ENCODE results near the gene KCNK2. TPM values are rescaled to one million over a fixed set of nuclear protein-coding genes. Genes with fewer than 3 reads are reported as not detected.

KCNK2 gene
- polyA plus RNA-seq, 1 donor (not counting 4 experiments of a cell fraction or from before 2014, with no cell fraction given): 0.10 TPM

DNA sequence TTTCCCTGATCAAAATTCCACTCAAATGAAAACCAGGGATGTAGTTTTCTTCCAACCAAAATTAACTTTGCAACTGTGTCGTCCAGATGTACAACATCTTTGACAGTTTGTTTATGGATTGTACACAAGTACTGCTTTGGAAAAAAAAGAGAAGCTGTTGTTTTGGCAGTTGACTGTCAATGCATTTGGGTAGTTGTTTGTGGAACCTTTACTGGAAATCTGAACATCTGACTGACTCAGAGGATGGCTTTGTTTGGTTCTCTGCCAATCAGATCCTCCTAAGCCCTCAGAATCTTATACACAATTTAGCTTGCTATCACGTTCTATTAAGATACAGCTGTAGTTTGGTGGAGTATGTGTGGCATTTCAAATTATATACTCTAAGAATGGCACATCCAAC, 195.0 kb downstream of the KCNK2 start:
- Histone ChIP-seq H3K36me3 (ENCODE audit: control insufficient read depth in 2 of 2, extremely low read depth in 1 of 2, insufficient read depth in 2 of 2, low read length in 2 of 2) (no peaks in the 10 kb centered on the region), H3K27me3 (ENCODE audit: control insufficient read depth, extremely low read depth, insufficient read depth, low read length) (no peaks in the 10 kb centered on the region), H3K9ac (ENCODE audit: control insufficient read depth, extremely low read depth, insufficient read depth, low read length) (no peak overlapping the region), H3K27ac (ENCODE audit: control insufficient read depth, insufficient read depth, low read length) (no peak overlapping the region), H3K4me1 (ENCODE audit: control insufficient read depth, extremely low read depth, insufficient read depth, low read length) (peaks cover 17% of the 10 kb centered on the region), H3K9me1 (ENCODE audit: control insufficient read depth, extremely low read depth, insufficient read depth, low read length) (no peaks in the 10 kb centered on the region), H2AFZ (ENCODE audit: control insufficient read depth, low read length) (no peak overlapping the region), H4K20me1 (ENCODE audit: control insufficient read depth, extremely low read depth, insufficient read depth, low read length) (no peaks in the 10 kb centered on the region), H3K79me2 (ENCODE audit: control insufficient read depth, insufficient read depth, low read length) (no peaks in the 10 kb centered on the region), H3K4me3 (ENCODE audit: control insufficient read depth in 2 of 3, extremely low read depth in 1 of 3, insufficient read depth in 2 of 3, low read depth in 1 of 3, low read length in 3 of 3) (no peak overlapping the region), H3K9me3 (ENCODE audit: control insufficient read depth, low read depth, low read length) (no peaks in the 10 kb centered on the region), H3K4me2 (ENCODE audit: control insufficient read depth, extremely low read depth, insufficient read depth, low read depth, low read length) (no peak overlapping the region)
- dilution Hi-C loops (cut with MboI; ENCODE audit: extremely low pct_ligation_motif_present, low sequenced_read_pairs): no loop called here
- DNase-seq (ENCODE audit: low read depth, low spot score): no peak
- no peak for TF ChIP-seq EZH2 (IDR thresholded peaks at IDR 0.05; ENCODE audit: low read length)
- TF ChIP-seq, protein P1, sequence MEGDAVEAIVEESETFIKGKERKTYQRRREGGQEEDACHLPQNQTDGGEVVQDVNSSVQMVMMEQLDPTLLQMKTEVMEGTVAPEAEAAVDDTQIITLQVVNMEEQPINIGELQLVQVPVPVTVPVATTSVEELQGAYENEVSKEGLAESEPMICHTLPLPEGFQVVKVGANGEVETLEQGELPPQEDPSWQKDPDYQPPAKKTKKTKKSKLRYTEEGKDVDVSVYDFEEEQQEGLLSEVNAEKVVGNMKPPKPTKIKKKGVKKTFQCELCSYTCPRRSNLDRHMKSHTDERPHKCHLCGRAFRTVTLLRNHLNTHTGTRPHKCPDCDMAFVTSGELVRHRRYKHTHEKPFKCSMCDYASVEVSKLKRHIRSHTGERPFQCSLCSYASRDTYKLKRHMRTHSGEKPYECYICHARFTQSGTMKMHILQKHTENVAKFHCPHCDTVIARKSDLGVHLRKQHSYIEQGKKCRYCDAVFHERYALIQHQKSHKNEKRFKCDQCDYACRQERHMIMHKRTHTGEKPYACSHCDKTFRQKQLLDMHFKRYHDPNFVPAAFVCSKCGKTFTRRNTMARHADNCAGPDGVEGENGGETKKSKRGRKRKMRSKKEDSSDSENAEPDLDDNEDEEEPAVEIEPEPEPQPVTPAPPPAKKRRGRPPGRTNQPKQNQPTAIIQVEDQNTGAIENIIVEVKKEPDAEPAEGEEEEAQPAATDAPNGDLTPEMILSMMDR (optimal IDR thresholded peaks at IDR 0.05 in 1 of 3, IDR thresholded peaks at IDR 0.05 in 1 of 3, conservative IDR thresholded peaks at IDR 0.05 in 1 of 3; ENCODE audit: extremely low read depth in 1 of 3, insufficient read depth in 2 of 3, low read length in 3 of 3): no peak
- FAIRE-seq: no peak

DNA sequence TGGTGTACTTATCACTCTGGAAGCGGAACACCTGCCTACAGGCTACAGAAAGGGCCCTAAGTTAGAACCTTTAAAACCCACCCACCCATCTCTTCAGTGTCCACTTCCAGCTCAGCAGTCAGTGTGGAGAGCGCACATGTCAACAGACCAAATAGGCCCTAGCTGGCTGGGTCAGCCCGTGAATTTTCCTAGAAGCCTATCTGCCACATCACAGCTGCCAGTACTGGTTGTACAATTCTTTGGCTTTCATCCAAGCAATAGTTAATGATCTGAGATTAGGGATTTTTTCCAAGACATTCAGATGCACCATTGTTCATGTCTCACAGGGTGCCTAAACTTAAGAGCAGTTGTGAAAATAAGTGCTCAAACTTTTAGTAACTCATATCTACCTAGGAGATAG, 197.1 kb downstream of the KCNK2 start:
- Histone ChIP-seq H3K9ac (ENCODE audit: control insufficient read depth, extremely low read depth, insufficient read depth, low read length) (no peak overlapping the region), H3K27me3 (ENCODE audit: control insufficient read depth, extremely low read depth, insufficient read depth, low read length) (no peaks in the 10 kb centered on the region), H3K4me1 (ENCODE audit: control insufficient read depth, extremely low read depth, insufficient read depth, low read length) (peaks cover 3% of the 10 kb centered on the region), H3K4me2 (ENCODE audit: control insufficient read depth, extremely low read depth, insufficient read depth, low read depth, low read length) (no peak overlapping the region), H3K4me3 (ENCODE audit: control insufficient read depth in 2 of 3, extremely low read depth in 1 of 3, insufficient read depth in 2 of 3, low read depth in 1 of 3, low read length in 3 of 3) (no peak overlapping the region), H3K36me3 (ENCODE audit: control insufficient read depth in 2 of 2, extremely low read depth in 1 of 2, insufficient read depth in 2 of 2, low read length in 2 of 2) (no peaks in the 10 kb centered on the region), H3K9me1 (ENCODE audit: control insufficient read depth, extremely low read depth, insufficient read depth, low read length) (no peaks in the 10 kb centered on the region), H3K27ac (ENCODE audit: control insufficient read depth, insufficient read depth, low read length) (no peak overlapping the region), H3K79me2 (ENCODE audit: control insufficient read depth, insufficient read depth, low read length) (no peaks in the 10 kb centered on the region), H4K20me1 (ENCODE audit: control insufficient read depth, extremely low read depth, insufficient read depth, low read length) (no peaks in the 10 kb centered on the region), H3K9me3 (ENCODE audit: control insufficient read depth, low read depth, low read length) (no peaks in the 10 kb centered on the region), H2AFZ (ENCODE audit: control insufficient read depth, low read length) (no peak overlapping the region)
- dilution Hi-C loops (cut with MboI; ENCODE audit: extremely low pct_ligation_motif_present, low sequenced_read_pairs): no loop called here
- no peak for TF ChIP-seq EZH2 (IDR thresholded peaks at IDR 0.05; ENCODE audit: low read length)
- TF ChIP-seq, protein P1 (optimal IDR thresholded peaks at IDR 0.05 in 1 of 3, IDR thresholded peaks at IDR 0.05 in 1 of 3, conservative IDR thresholded peaks at IDR 0.05 in 1 of 3; ENCODE audit: extremely low read depth in 1 of 3, insufficient read depth in 2 of 3, low read length in 3 of 3): no peak
- DNase-seq (ENCODE audit: low read depth, low spot score): no peak
- no peak for FAIRE-seq

Measured in keratinocyte (primary cell).